ENCODE measurements around the gene ARID1B. TPM values are rescaled to one million over a fixed set of nuclear protein-coding genes. Genes with fewer than 3 reads are reported as not detected.

ARID1B gene
- total and polyA plus RNA-seq, 2 of the 4 experiments (the other 2 are of a cell fraction): 14.5 to 20.1 TPM

DNA sequence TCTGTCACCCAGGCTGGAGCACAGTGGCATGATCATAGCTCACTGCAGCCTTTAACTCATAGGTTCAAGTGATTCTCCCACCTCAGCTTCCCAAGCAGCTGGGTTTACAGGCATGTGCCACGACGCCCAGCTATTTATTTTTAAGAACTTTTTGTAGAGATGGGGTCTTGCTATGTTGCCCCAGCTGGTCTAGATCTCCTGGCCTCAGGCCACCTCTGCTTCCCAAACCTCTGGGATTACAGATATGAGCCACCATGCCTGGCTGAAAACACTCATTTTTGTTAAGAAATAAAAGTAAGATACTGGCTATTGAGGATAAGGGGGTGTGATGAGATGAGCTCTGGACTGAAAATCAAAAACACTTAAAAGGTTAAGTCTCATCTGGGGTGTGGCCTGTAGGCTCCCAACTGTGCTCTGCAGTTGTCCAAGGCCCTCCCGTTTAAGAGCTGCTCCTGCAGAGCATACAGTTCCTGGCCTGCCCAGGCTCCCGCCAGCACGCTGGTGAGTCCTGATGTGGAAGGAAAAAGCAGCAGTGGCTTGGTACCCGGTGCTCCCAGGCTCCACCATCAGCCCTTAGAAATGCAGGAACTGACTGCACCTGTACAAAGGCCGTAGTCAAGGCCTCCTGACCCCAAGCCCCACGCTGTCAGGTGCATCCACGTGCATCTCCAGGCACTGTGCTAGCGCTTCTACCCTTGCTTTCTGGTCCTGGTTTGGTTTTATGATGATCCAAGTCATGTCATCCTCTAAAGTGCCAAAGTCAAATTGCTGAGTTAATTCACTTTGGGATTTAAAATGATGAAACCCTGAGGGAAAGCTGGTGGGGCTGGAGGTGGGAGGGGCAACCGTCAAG, 434.7 kb downstream of the ARID1B start:
- no peak overlapping the region for H3K4me2 ChIP-seq (ENCODE audit: low read depth, low read length)
- no peak overlapping the region for H2BK20ac ChIP-seq (ENCODE audit: low read depth, low read length)
- no peak overlapping the region for H2AK9ac ChIP-seq (replicated peaks; ENCODE audit: low read depth, low read length, poor library complexity)
- peaks cover 12% of the 10 kb centered on the region for H3K36me3 ChIP-seq (ENCODE audit: control insufficient read depth, insufficient read depth, low read length)
- H2BK5ac ChIP-seq (ENCODE audit: low read depth, low read length, poor library complexity, severe bottlenecking): no peak overlapping the region
- H3K56ac ChIP-seq (ENCODE audit: extremely low read depth, insufficient read depth, low read length): no peak overlapping the region
- no peaks in the 10 kb centered on the region for H3K79me1 ChIP-seq (ENCODE audit: low read depth in 1 of 2, low read length in 2 of 2)
- H4K91ac ChIP-seq (ENCODE audit: insufficient read depth, low read depth, low read length): no peak overlapping the region
- TF ChIP-seq POLR2A (IDR thresholded peaks at IDR 0.05; ENCODE audit: low read depth, low read length): no peak
- no peak for TF ChIP-seq RFX5 (IDR thresholded peaks at IDR 0.05; ENCODE audit: low read depth, low read length)
- TF ChIP-seq, protein P1, sequence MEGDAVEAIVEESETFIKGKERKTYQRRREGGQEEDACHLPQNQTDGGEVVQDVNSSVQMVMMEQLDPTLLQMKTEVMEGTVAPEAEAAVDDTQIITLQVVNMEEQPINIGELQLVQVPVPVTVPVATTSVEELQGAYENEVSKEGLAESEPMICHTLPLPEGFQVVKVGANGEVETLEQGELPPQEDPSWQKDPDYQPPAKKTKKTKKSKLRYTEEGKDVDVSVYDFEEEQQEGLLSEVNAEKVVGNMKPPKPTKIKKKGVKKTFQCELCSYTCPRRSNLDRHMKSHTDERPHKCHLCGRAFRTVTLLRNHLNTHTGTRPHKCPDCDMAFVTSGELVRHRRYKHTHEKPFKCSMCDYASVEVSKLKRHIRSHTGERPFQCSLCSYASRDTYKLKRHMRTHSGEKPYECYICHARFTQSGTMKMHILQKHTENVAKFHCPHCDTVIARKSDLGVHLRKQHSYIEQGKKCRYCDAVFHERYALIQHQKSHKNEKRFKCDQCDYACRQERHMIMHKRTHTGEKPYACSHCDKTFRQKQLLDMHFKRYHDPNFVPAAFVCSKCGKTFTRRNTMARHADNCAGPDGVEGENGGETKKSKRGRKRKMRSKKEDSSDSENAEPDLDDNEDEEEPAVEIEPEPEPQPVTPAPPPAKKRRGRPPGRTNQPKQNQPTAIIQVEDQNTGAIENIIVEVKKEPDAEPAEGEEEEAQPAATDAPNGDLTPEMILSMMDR (conservative IDR thresholded peaks at IDR 0.05; ENCODE audit: low read depth, low read length): no peak
- no peak for TF ChIP-seq SMC3 (IDR thresholded peaks at IDR 0.05; ENCODE audit: low read depth, low read length)
- no peak for TF ChIP-seq NFE2L2 (IDR thresholded peaks at IDR 0.05; ENCODE audit: low read depth, low read length)
- no peak for TF ChIP-seq MAZ (IDR thresholded peaks at IDR 0.05; ENCODE audit: borderline replicate concordance, low read depth, low read length)
- TF ChIP-seq BHLHE40 (IDR thresholded peaks at IDR 0.05; ENCODE audit: low read depth, low read length): no peak
- TF ChIP-seq FOS (IDR thresholded peaks at IDR 0.05; ENCODE audit: low read depth, low read length): no peak
- H3K27me3 ChIP-seq (ENCODE audit: control insufficient read depth, insufficient read depth, low read length): no peaks in the 10 kb centered on the region
- ChIA-PET POLR2A (ENCODE audit: unreplicated experiment) (no interaction called here), CTCF (interaction anchor here (1.0 kb wide), 1 partner anchor 83 kb away, joined by 3 read pairs; no protein-coding TSS in a partner anchor)
- in situ Hi-C loops (cut with MboI; ENCODE audit: low sequenced_read_pairs): no loop called here
- no peak overlapping the region for H4K5ac ChIP-seq (ENCODE audit: low read depth, low read length)
- no peak overlapping the region for H3K4me3 ChIP-seq (ENCODE audit: insufficient read depth, low read depth, low read length)
- no peak overlapping the region for H2AFZ ChIP-seq (replicated peaks; ENCODE audit: low read length, poor library complexity)
- no peak for ATAC-seq (ENCODE audit: low read depth)
- H3K14ac ChIP-seq (replicated peaks; ENCODE audit: low read depth, low read length): no peak overlapping the region
- H2BK15ac ChIP-seq (ENCODE audit: low read depth, low read length): no peak overlapping the region
- no peak overlapping the region for H3K23ac ChIP-seq (ENCODE audit: low read depth, low read length)
- no peak overlapping the region for H3K27ac ChIP-seq (ENCODE audit: insufficient read depth, low read length)
- no peaks in the 10 kb centered on the region for H3K4me1 ChIP-seq (ENCODE audit: control insufficient read depth, insufficient read depth, low read length)
- H2AK5ac ChIP-seq (ENCODE audit: low read depth, low read length): no peak overlapping the region
- H4K20me1 ChIP-seq (ENCODE audit: insufficient read depth, low read length): no peaks in the 10 kb centered on the region
- H3K18ac ChIP-seq (ENCODE audit: low read depth, low read length): no peak overlapping the region
- H2BK120ac ChIP-seq (ENCODE audit: low read depth, low read length): no peak overlapping the region
- WGBS, 2 experiments (ENCODE audit: extremely low coverage in 2 of 2, insufficient read length in 1 of 2): no CpG with 5 or more reads among the region's 11 CpGs
- H3K9ac ChIP-seq (ENCODE audit: low read depth, low read length): no peak overlapping the region
- intact Hi-C loops (cut with micrococcal nuclease): no loop called here
- DNase-seq: no peak
- H3K9me3 ChIP-seq (ENCODE audit: control insufficient read depth, insufficient read depth, low read length): no peaks in the 10 kb centered on the region
- H4K8ac ChIP-seq (ENCODE audit: low read depth in 2 of 2, low read length in 2 of 2): no peak overlapping the region
- no TSS peak for BruUV-seq (replicated peaks)
- H3K9me1 ChIP-seq (ENCODE audit: insufficient read depth, low read length): peaks cover 4% of the 10 kb centered on the region; the same call in 1 of the 2 replicates
- dilution Hi-C loops (cut with HindIII; ENCODE audit: low sequenced_read_pairs, unreplicated experiment): no loop called here
- no peak overlapping the region for H3K4ac ChIP-seq (ENCODE audit: low read depth, low read length)

Data from IMR-90 (cell line).